SKM-1 (cell line): ENCODE data around the gene MLLT10.
"Not testable (repeated sequence)": the region's sequence is repeated elsewhere in the genome, so short reads cannot be mapped to it uniquely, and the experiment has no call there.

Experiments used
- DNase-seq: peaks from one replicate; lab custom pipeline; 2025; ENCODE audit not compliant: unreplicated experiment; lab: John Stamatoyannopoulos, UW

MLLT10 gene

GRCh38 chr10:21527598-21528235 is 6.3 kb upstream of the MLLT10 start:
- no peak for DNase-seq

GRCh38 chr10:21528236-21529031 is 5.6 kb upstream of the MLLT10 start:
- DNase-seq: no peak

DNA sequence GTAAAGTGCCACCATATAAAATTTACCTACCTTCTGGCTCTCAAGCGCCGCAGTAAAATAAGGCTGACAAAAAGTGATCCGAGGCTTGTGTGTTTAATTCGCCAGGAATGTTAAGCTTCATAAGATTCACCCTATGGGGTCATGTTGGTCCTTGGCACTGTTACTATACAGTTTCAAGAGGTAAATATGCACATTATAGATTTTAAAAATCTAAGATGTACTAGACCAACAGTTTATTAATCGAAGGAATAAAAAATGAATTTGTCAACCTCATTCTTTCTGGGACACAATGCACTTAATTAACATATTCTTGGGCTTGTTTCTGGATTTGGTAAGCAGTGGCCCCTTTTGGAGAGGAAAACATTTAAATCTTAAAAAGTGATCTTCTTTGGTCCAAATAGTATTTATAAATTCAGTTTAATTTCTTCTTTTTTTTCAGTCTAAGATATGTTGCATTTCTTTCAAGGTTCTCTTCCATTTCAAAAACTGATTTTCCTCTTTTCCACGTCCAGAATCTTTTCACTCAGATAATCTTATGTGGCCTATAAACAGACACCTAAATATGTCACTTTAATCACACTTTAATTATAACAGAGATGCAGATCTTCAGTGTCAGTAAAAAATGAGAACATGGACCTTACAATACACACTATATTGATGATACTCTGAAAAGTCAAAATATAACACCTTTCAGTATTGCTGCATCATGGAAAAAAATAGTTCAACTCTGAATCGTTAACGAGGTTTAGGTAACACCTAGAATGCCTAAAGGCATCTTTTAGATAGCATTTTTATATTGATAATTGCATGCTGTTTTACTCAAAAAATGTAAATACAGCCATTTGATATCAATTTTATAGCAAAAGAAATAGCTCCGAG is 4.8 kb upstream of the MLLT10 start:
- DNase-seq: no peak

GRCh38 chr10:21530168-21530567 is 3.9 kb upstream of the MLLT10 start:
- no peak for DNase-seq

DNA sequence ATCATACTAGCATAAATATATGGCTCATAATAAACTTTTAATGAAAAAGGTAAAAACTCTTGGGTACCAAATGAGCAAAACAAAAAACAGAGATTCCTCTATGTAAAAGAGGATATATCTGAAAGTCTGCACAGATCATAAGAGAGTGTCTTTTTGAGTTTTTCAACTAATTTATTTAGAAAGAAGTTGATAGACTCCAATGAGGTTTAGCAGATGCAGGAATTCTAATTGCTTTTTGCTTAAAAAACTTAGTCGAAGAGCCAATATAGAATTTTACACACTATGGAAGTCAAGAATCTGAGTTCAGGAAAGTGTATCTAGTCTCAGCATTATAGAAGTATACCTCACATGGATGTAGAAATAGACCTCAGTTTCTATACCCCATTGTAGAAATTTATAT is 3.4 kb upstream of the MLLT10 start:
- no peak for DNase-seq

- DNase-seq: no peak
These were observed 2.9 kb upstream of the MLLT10 start for GRCh38 chr10:21531164-21531563.

- DNase-seq: no peak
These were observed 1.2 kb upstream of the MLLT10 start for GRCh38 chr10:21532694-21533466.

GRCh38 chr10:21534280-21534586 is 201 bp downstream of the MLLT10 start:
- no peak for DNase-seq

- DNase-seq: no peak
These were observed 817 bp downstream of the MLLT10 start for GRCh38 chr10:21534604-21535493.

DNA sequence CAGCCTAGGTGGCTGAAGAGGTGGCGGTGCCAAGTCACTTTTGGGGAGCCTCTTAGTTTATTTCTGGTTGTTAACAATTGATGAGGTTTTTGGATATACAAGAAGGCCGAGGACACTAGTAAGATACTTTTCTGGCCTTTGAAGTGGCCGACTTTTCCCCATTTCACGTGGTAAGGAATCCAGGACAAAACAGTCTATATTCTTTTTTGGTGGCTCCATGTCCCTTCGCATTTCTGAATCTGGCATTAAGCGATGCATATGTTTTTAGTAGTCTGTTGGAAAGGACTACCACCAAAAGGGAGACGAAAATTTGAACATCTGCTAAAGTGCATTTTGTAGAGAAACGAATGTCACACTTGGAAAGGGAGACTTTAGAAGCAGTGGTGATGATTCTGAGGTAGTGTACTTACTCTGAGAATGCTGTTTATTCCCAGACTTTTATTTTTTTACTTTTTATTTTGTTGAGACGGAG is 1.5 kb downstream of the MLLT10 start:
- no peak for DNase-seq

DNA sequence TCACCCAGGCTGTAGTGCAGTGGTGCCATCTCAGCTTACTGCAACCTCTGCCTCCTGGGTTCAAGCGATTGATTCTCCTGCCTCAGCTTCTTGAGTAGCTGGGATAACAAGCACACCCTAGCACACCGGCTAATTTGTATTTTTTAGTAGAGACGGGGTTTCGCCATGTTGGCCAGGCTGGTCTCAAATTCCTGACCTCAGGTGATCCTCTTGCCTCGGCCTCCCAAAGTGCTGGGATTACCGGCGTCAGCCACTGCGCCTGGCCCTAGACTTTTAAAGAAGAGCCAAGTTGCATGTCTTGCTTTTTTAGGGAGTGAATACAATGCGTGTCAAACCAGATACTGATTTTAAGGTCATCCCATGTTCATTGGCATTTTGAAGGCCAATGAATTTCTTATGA is 1.9 kb downstream of the MLLT10 start:
- DNase-seq: not testable (repeated sequence)

- no peak for DNase-seq
These were observed 2.8 kb downstream of the MLLT10 start for GRCh38 chr10:21536874-21537273.

DNA sequence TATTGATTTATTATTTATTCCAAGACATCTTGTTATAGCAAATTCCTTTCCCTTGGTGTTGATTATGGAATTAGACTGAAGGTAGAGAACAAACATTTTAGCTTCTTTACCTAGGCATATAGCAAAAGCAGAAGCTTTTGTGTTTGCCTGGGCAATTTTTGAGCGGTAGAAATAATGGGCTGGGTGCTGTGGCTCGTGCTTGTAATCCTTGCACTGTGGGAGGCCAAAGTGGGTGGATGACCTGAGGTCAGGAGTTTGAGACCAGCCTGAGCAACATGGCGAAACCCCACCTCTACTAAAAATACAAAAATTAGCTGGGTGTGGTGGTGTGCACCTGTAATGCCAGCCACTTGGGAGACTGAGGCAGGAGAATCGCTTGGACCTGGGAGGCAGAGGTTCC is 6.7 kb downstream of the MLLT10 start:
- not testable (repeated sequence) for DNase-seq

GRCh38 chr10:21547246-21547645 is 13.2 kb downstream of the MLLT10 start:
- no peak for DNase-seq

GRCh38 chr10:21552638-21553037 is 18.6 kb downstream of the MLLT10 start:
- no peak for DNase-seq

DNA sequence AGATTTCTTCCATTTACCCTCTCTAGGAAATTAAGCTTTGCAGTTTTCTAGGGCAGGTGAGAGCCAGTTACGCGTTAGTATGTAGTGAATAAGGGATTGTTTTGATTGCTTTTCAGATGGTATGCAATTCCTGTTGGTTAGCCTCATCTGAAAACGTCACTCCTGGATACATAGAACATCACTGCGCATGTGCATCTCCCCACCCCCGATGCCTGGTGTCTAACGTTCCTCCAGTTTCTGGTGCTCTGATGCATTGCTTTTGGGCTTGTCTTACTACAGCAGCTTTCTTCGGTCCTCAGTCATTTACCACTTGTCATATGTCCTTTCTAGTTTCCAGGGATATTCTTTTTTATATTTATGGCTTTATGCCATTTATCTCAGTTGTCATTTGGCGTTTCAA is 22.5 kb downstream of the MLLT10 start:
- DNase-seq: no peak

- not testable (repeated sequence) for DNase-seq
These were observed 25.0 kb downstream of the MLLT10 start for GRCh38 chr10:21558984-21559383.

- no peak for DNase-seq
These were observed 36.9 kb downstream of the MLLT10 start for GRCh38 chr10:21570761-21571521.

- no peak for DNase-seq
These were observed 38.5 kb downstream of the MLLT10 start for GRCh38 chr10:21572578-21572977.
